Superior temporal gyrus (tissue), 1 donor: Measurements from ENCODE around the gene EBF3.

ENCODE experiments used
- DNase-seq: peaks from one replicate; pipeline ENCODE4 v3.0.0-alpha.2; 2016; ENCODE audit errors: extremely low spot score

Gene EBF3

DNA sequence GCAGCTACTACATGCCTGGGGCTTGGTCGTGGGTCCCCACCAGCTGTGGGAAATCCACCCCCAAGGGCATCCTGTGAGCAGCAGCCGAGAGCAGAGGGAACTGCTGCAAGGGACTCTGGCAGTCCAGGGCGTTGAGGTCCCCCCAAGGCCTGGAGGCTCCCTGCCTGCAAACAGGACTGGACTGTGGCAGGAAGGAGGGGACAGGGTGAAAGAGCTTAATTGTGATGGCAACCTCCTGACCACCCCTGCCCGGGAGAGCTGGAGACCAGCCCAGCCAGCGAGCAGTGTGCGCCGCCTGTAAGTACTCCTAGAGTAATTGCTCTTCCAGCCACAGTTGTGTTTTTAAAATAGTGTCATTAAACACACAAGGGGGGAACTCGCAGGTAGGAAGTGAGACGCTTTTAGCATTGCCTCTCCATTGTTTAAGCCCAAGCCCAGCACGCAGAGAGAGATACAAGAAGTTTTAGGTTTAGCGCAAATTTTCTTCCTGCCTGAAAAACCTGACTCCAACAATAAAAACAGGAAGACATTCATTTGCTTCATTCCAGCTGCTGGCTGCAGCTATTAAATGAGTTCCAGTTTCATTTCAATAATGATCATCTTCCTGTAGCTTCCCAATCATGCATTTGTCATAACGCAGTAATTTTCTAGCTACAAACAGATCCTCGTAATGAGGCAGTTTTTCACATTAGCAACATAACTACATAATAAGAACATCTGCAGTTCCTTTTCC, 111.1 kb downstream of the EBF3 start:
- DNase-seq, result no peak

DNA sequence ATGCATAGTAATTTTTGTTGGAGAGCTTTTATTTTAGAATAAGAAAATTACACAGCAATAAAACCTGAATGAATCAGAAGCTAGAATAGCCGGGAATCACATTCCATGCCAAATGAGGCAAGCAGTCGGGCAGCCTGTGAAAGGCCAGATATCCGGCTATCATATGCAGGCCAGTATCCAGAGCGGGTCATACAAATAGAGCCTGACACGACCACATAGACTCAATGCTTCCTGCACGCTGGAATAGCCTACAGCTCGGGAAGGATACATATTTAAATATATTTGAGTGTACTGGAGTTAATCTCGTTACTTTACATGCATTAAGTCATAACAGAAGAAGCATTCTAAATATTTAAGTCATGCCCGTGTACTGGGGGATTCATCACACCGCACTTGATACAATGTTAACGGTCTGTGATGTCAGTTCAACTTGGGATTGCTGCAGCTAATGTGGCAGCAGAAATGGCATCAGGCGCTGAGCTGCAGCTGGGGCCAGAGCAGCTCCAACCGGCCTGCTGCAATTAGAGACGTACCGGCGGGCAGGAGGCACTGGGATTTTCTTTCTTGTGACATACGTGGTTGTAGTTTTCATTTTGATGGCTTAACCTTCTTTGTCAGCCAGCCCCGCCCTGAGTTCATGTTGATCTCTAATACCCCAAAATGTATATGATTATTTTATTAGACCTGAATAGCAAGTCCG, 112.0 kb downstream of the EBF3 start:
- DNase-seq, result no peak

DNA sequence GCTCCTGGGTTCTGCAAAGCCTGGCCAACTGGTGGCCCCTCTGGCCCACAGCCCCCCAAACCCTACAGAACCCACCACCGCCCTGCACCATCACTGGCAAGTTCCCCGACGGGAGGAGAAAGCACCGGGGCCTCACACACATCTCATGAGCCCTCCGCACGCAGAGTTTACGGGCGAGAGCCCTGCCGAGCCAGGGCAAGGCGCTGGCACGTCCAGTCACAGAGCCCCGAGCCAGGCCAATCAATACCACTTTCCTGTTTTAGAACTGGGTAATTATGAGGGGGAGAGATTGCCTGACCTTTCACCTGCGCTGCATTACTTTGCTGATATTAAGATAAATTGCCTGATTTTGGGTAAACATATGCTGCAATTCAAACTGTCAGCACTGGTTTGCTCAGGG, 113.3 kb downstream of the EBF3 start:
- DNase-seq, result no peak

DNA sequence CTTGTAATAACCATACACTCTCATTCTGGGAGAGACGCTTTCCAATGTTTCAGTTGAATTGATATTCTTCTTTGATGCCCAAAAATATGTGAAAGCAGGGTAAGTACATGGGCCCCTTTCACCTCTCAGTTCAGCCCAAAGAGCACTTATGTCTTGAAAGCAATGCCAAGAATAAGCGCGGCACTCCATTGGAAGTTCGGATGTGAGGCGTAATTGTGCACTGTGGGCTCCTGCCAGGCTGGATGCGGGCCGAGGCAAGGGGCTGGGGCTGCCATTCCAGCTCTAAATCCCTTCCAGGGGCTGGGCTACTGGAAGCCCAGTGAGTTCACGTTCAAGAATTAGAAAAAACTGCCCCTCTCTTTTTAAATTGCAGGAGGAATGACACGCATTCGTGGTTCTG, 113.8 kb downstream of the EBF3 start:
- DNase-seq, result no peak

DNA sequence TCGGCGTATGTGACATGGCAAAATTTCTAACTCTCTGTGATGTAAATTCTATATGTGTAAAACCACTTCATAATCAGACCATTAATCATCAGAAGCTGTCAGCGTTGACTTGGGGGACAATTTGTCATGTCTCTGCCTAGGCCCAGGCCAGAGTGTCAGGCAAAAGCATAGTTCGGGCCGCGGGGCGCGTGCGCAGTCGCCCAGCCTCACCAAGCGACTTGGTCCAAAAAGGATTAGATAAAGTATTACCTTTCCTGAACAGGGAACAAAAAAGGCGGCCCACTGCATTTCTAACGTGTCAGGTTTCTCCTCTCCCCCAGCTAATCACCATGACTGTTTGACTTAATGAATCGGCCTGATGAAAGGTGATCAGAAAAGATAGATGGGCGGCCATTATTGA, 114.2 kb downstream of the EBF3 start:
- no peak for DNase-seq

DNA sequence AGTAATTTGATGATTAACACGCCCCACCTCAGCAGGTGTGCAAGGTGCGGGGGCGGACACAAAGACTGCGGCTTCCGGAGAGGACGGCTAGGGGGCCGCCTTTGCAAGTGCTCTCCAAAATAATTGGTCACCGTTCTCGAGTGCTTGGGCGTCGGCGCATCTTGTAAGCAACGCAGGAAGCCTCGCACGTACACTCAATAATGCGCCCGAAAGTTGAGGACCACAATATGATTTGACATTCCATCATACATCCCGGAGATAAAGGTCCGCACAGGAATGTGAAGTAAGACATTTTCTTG, 114.7 kb downstream of the EBF3 start:
- DNase-seq, result no peak

DNA sequence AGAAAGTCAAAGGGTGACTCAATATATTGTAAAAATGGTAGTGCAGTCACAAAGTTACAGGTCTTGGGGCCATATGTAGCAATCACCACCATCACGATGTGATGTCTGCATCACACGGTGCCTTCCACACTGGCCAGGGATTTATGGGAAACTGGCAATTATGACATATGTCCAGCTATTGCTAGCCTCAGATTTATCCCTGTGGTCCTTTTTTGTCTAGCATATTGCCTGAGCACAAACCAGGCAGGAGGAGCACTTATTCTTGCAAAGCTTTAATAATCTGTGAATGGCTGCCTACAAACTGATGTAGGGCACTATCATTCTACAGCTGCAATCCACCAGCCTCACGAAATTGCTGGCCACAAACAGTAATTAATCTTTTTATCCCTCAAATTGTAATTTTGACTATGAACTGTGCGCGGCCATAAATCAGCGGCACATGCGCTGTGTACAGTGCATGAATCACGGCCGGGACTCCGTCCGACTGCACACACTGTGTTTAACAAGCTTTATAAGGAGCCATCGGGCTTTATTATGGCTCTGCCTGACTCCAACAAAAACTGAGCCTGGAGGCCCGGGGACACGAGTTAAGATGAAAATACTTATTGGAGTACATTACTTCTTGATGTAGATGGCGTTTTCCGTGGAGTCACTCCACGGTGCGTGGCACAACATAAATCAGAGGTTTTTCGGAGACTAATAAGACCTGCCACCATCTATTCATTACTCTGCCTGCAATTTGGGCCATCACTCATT, 115.2 kb downstream of the EBF3 start:
- DNase-seq, result no peak

DNA sequence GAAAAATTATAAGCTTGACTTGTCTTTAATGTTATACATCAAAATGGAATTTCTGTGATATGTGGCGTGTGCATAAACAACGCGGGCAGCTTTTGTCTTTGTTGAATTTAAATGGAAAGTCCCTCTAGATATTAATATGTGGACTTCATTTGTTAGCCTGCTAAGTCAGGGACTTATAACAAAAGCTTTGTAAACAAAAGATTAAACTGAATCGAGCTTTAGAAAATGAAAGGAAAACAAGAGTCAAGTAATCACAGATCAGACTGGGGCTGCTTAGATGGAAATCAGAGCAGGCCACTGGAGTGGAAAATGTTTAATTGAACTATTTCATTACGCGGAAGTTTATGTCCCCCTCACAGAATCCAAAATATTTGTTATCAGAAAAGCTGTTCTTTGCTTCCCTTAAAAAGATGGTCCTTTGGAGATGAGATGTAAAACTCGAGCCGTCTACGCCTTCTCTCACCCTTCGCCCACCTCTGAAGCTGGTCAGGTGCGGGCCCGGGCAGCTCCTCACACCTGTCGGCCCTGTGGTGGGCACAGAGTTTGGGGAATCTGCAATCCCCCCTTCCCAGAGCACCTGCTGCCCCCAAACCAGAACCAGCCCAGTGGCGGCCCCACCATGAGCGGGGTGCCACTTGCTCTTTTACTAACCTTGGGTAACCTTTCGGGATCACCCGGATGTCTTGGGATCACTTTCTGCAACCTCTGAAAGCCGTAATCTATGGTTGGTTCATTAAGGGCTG, 116.2 kb downstream of the EBF3 start:
- DNase-seq, result no peak

DNA sequence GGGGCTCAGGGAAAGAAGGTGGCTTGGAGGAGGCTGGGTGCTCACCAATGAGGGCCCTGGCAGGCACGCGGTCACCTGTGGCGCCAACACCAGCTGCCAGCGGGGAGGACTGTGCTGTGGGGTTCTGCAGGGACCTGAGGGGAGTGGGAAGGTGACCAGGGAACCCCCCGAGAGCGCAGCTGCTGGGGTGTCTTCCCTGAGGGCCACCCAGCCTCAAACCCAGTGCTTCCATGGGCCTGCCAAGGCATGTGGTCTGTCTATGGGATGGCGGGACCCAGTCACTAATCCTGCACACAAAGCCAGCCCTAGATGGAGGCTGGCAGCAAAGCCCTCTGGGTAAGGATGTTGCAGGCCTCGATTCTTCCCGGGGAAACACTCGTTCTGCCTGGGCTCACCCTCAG, 117.1 kb downstream of the EBF3 start:
- no peak for DNase-seq

DNA sequence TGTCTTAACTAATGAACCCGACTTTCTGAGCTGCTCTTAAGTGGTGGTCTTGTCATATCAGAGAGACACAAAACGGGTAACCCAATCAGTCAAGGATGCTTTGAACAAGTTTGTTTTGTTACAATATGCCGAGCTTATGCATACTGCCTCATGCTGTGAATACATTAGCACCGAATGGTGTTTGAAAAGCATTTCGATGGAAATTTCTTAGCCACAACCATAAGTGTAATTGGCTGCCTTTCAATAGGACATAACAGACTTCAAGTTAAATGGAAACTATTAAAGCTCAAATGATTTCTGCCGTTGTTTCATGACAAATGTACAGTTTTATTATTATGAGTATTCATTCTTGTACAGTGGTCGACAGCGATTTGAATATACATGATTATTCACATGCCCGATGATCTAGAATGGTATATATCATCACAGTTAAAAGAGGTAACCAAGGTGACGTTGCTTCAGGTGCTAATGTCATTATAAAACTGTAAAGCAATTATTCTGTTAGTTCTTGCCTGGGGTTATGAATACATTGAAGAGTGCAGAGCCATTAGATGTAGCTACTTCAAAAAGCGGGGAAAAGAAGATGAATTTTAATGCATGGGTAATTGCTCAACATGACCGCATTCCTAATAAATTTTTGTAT, 118.8 kb downstream of the EBF3 start:
- no peak for DNase-seq

DNA sequence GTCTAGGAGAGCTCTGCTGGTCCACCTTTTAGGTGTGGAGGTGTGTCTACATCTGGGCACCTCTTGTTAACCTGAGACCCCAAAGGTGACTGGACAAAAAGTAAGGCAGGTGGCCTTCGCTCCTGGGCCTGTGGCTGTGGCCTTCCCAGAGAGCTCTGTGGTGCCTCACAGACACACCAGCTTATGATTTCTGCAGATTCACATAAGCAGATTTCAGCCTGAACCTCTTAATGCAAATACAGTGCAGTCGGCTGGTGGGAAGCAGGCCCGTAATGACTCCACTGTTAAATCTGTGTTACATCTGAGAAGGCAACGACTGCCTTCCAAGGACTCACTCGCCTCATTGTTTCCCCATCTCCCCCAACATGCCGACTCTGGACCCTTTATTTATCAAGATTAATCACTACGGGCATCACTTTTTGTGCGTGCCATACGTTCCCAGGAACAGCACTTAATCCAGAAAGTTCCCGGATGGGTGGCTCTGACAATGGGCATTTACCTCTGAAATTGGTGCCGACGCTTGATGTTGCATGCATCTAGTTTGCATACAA, 119.8 kb downstream of the EBF3 start:
- DNase-seq, result no peak

DNA sequence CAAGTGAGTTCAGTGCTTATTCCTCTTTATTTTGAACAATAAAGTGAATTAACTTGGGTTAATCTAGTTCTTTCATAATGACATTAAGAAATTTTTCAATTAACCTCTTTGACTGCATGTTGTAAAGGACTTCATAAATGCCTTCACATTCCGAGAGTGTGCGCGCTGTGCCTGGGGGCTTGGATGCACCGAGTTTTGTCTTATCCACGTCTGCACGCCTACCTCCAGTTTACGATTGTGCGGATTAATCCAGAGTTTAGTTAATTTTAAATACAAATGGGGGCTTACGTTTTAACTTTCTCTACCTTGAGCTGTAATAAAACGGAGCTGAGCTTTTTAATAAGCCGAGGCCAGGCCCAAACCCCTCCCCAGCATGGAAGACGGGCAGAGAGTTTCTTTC, 120.4 kb downstream of the EBF3 start:
- no peak for DNase-seq

DNA sequence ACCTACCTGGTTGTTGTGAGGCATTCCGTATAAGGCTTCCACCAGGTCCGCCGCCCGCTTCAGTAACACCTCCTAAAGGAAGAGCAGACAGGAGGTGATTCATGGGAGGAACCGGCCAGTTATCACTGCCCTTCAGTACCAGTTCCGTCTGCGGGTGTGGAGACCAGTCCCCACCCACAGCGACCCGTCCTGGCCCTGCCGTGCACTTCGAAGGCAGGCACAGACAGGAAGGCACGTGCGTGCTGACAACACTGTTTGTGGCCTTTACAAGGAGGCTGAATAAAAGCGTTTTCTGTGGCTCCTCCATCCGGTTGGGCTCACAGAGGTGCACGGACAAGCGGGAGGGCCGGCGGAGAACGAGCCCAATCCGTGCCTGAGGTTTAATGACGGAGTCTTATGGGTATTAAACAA, 120.9 kb downstream of the EBF3 start:
- DNase-seq, result no peak

DNA sequence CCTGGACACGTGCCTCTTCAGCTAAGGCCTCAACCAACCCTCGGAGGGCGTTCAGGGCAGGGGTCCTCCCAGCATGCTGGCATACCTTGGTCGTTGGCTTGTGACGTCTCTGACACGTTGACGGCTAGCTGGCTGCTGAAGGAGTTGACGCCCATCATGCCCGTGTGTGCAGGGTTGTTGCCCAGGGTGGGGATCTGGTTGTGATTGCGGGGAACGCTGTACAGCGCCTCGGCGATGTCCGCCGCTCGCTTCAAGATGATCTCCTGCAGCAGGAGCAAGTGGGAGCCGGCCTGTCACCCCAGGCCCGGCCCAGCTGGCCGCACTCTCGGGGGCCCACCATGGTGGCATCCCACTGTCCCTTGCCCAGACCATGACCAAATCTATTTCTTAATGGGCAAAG, 122.0 kb downstream of the EBF3 start:
- DNase-seq, result no peak

DNA sequence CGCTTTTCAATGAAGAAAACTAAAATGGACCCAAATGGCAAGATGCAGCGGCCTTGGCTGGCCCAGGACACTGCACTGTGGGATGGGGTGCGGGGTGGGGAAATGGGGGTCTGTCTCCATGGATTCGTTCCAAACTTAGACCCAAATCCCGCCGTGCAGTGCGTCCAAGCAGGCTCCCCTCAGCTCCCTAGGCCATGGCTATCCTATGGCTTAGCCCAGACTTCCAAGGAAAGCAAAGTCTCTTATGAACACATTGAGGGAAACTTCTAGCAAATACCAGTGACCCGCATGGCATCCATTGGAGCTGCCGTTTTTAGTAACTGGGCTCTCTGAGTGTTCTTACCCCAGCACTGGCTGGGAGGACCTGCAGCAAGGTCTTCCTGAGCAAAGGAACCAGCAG, 122.5 kb downstream of the EBF3 start:
- no peak for DNase-seq

DNA sequence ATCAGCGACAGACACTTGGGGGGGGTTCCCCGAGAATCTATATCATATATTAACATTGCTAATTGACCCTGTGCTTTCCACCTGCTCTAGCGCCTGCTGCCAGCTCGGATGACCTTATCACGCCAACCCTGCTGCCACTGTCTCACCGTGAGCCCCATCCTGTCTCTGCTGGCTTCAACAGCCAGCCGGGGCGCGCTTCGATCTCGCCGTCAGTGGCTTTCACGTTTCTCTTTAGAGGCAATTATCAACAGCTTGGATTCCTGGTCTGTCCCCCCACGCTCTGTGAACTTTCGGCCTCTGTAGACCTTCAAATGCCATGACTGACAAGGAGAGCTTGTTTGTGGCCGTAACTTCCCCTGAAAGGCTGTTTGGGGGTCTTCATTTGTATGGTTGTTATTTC, 123.0 kb downstream of the EBF3 start:
- no peak for DNase-seq

DNA sequence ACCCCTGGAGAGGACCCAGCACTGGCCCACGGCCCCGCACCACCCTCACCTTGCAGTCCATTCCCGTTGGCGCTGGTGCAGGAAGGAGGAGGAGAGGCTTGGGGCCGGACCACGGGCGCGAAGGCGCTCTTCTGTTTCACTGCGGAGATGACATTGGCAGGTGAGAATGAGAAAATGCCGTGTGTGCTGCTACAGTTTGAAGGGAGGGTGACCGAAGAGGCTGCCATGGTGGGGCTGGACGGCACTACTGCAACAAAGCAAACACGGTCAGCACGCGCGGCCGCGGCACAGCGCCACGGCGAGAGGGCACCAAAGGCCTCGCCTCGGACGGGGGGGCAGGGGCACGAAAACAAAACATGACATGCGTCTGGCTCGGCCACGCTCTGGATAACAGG, 123.9 kb downstream of the EBF3 start:
- no peak for DNase-seq

DNA sequence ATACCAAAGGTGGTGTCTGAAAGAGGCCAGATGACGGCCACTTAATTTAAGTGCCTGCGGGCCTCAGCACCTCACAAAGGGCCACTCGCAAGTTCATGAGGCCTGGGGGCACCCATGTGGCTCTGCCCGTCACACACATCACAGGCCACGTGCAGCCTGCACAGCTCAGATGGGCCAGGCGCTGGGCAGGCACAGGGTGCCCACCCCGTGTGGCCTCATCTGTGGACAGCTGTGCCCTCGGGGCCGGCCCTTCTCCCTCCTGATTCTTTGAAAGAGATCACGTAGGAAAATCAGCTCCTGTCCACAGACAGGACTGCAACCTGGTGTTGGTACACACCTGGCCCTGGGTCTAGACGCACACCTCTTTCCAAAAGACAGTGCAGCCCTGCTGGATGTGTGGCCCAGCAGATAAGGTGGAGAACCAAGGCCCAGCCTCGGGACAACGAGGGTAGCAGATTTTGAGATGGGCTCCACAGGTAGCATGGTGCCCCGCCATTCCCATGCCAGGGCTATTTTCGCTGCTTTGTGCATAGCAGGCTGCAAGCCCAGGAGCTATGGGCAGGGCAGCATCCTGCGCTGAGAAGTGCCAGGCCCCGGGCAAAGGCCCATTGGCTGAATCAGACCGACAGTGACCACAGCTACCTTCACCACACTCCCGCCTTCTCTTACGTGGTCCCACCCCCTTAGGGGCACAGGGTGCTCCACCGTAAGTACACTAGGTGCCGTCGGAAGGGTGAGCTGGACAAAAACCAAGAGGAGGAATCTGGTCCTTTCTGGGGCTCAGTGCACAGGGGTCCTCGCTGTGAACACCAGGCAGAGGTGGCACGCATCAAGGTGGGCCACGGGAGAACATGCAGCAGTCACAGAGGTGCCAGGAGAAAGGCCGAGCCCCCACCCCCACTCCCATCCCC, 124.5 kb downstream of the EBF3 start:
- no peak for DNase-seq

DNA sequence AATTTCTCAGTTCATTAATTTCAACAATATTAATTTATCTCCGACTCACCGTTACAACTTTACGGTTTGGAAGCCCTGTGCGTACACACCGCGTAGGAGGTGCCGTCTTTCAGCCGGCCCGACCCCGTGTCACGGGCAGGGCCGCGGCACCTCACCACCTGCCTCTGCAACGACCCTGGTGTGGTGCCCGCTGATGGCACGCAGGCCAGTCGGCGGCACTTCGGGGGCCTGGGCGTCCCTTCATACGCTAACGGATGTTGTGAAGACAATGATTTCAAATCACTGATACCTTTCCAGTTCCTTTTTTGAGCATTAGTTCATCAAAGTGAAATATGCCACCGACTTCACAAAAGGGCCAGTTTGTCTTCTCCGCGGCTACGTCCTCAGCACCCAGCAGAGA, 125.3 kb downstream of the EBF3 start:
- DNase-seq, result no peak

DNA sequence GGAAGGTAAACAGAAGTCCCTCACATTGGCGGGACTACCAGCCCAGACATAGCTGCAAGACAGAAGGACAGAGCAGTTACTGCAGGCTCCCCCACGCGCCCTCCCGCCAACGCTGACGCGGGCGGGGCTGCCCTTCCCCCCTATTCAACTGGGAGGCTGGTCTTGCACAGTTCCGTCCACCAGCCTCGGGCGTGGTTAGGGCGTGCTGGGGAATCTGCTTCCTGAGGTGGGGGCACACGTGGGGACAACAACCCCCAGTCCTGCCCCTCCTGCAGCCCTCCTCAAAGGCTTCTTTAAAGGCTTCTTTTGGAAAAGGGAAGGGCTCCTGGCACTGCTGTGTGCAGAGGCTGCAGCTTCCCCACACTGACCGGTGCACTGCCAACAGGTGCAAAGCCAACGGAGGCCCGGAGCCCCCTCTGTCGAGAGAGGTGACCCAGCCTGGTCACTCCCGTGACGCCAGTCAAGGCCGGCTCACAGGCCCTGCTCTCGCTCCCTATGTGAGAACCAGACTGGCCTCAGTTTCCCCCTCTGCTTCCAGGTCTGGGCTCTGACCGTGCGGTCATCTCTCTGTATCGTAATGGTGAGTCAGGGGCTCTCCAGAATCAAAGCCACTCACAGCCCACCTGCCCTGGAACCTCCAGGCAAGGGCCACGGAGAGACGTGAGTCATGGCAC, 126.0 kb downstream of the EBF3 start:
- no peak for DNase-seq
